ENCODE measurements around the gene BNIP1.
"Not testable (repeated sequence)": the region's sequence is repeated elsewhere in the genome, so short reads cannot be mapped to it uniquely, and the experiment has no call there.

The BNIP1 gene

DNA sequence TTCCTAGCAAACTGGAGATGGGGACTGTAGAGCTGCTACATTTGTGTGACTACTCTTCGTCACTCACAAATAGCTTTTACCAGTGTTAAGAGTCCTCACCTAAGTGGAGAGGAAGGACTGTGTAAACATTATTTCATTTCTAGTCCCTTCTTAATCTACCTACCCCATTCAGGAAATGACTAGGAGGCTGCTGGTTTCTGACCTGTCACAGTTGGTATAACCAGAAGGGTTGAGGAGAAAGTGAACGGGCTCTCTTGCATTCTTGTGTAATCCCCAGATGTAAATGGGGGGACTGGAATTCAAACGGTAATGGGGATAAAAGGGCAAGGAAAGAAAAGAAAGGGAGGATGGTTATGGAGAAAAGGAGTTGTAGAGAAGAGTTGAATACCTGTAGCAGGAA, 35.4 kb upstream of the BNIP1 start:
- Histone ChIP-seq H3K36me3 (replicated peaks) (no peaks in the 10 kb centered on the region), H3K4me3 (ENCODE audit: low read depth, low read length) (no peak overlapping the region), H3K27me3 (replicated peaks) (no peaks in the 10 kb centered on the region), H3K27ac (no peak overlapping the region)
- DNase-seq = no peak
- in situ Hi-C loops (cut with HindIII; ENCODE audit: low pct_ligation_motif_present, low sequenced_read_pairs) = no loop called here
- TF ChIP-seq, protein P1, sequence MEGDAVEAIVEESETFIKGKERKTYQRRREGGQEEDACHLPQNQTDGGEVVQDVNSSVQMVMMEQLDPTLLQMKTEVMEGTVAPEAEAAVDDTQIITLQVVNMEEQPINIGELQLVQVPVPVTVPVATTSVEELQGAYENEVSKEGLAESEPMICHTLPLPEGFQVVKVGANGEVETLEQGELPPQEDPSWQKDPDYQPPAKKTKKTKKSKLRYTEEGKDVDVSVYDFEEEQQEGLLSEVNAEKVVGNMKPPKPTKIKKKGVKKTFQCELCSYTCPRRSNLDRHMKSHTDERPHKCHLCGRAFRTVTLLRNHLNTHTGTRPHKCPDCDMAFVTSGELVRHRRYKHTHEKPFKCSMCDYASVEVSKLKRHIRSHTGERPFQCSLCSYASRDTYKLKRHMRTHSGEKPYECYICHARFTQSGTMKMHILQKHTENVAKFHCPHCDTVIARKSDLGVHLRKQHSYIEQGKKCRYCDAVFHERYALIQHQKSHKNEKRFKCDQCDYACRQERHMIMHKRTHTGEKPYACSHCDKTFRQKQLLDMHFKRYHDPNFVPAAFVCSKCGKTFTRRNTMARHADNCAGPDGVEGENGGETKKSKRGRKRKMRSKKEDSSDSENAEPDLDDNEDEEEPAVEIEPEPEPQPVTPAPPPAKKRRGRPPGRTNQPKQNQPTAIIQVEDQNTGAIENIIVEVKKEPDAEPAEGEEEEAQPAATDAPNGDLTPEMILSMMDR (IDR thresholded peaks at IDR 0.05; ENCODE audit: low read depth, low read length, missing control alignments) = no peak

GRCh38 chr5:173114536-173114935, 29.8 kb upstream of the BNIP1 start:
- in situ Hi-C loops (cut with HindIII; ENCODE audit: low pct_ligation_motif_present, low sequenced_read_pairs) = no loop called here
- H3K27me3 ChIP-seq (replicated peaks) = no peaks in the 10 kb centered on the region
- no peak for DNase-seq
- no peak overlapping the region for H3K27ac ChIP-seq
- TF ChIP-seq, protein P1 (IDR thresholded peaks at IDR 0.05; ENCODE audit: low read depth, low read length, missing control alignments) = no peak
- H3K4me3 ChIP-seq (ENCODE audit: low read depth, low read length) = no peak overlapping the region
- H3K36me3 ChIP-seq (replicated peaks) = no peaks in the 10 kb centered on the region

- in situ Hi-C loops (cut with HindIII; ENCODE audit: low pct_ligation_motif_present, low sequenced_read_pairs) = no loop called here
- Histone ChIP-seq H3K36me3 (replicated peaks) (no peaks in the 10 kb centered on the region), H3K4me3 (ENCODE audit: low read depth, low read length) (no peak overlapping the region)
Observed at GRCh38 chr5:173119719-173120118, 24.6 kb upstream of the BNIP1 start.

DNA sequence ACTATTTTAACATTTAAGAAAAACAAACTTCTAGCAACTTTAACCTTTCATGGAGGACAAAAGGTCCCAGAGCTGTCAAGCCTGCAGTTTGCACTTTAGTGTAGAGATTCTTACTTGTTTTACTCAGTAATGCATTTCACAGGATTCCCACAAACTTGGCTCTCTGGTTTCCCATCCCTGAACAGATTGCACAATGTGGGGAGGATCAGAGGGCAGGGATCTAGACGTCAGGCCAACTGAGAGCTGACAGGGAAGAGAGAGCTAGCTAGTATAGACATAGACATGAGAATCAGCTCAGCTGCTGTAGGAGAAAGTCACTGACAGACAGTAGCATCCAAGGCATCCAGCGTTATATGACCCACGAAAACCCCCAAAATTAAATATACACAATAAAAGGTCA, 20.9 kb upstream of the BNIP1 start:
- no peak overlapping the region for H3K27ac ChIP-seq
- H3K4me3 ChIP-seq (ENCODE audit: low read depth, low read length) = no peak overlapping the region
- H3K27me3 ChIP-seq (replicated peaks) = no peaks in the 10 kb centered on the region
- TF ChIP-seq, protein P1 (IDR thresholded peaks at IDR 0.05; ENCODE audit: low read depth, low read length, missing control alignments) = no peak
- no peaks in the 10 kb centered on the region for H3K36me3 ChIP-seq (replicated peaks)
- peak; percentile 30 for DNase-seq
- in situ Hi-C loops (cut with HindIII; ENCODE audit: low pct_ligation_motif_present, low sequenced_read_pairs) = no loop called here

More at GRCh38 chr5:173119719-173120118, 24.6 kb upstream of the BNIP1 start:
- DNase-seq = no peak
- TF ChIP-seq, protein P1 (IDR thresholded peaks at IDR 0.05; ENCODE audit: low read depth, low read length, missing control alignments) = no peak
- Histone ChIP-seq H3K27ac (no peak overlapping the region), H3K27me3 (replicated peaks) (no peaks in the 10 kb centered on the region)

DNA sequence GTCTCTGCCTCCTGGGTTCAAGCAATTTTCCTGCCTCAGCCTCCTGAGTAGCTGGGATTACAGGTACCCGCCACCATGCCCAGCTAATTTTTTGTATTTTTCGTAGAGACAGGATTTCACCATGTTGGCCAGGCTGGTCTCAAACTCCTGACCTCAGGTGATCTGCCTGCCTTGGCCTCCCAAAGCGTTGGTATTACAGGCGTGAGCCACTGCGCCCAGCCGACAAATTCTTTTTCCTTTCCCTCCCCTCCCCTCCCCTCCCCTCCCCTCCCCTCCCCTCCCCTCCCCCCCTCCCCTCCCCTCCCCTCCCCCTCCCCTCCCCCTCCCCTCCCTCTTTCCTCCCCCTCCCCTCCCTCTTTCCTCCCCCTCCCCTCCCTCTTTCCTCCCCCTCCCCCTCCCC, 12.2 kb upstream of the BNIP1 start:
- in situ Hi-C loops (cut with HindIII; ENCODE audit: low pct_ligation_motif_present, low sequenced_read_pairs); H3K27me3 ChIP-seq (replicated peaks); H3K27ac ChIP-seq; H3K36me3 ChIP-seq (replicated peaks); H3K4me3 ChIP-seq (ENCODE audit: low read depth, low read length); DNase-seq: not testable (repeated sequence)

GRCh38 chr5:173138707-173139106, 5.6 kb upstream of the BNIP1 start:
- in situ Hi-C loops (cut with HindIII; ENCODE audit: low pct_ligation_motif_present, low sequenced_read_pairs) = no loop called here
- TF ChIP-seq, protein P1 (IDR thresholded peaks at IDR 0.05; ENCODE audit: low read depth, low read length, missing control alignments) = no peak
- H3K27me3 ChIP-seq (replicated peaks) = no peaks in the 10 kb centered on the region
- H3K36me3 ChIP-seq (replicated peaks) = no peaks in the 10 kb centered on the region
- no peak overlapping the region for H3K27ac ChIP-seq
- H3K4me3 ChIP-seq (ENCODE audit: low read depth, low read length) = no peak overlapping the region
- no peak for DNase-seq
